ENCODE data around the gene GPRC5D.

Gene GPRC5D

GRCh38 chr12:12977231-12977630 lies 25.3 kb upstream of the GPRC5D start:
- H3K27me3 ChIP-seq (ENCODE audit: control insufficient read depth, insufficient read depth, low read length): no peaks in the 10 kb centered on the region
- no peak overlapping the region for H3K4me3 ChIP-seq (ENCODE audit: low read depth, low read length)
- no peak overlapping the region for H3K9ac ChIP-seq (ENCODE audit: low read depth, low read length)
- H3K9me3 ChIP-seq (ENCODE audit: control insufficient read depth, insufficient read depth, low read length): no peaks in the 10 kb centered on the region
- peaks cover 7% of the 10 kb centered on the region for H3K36me3 ChIP-seq (ENCODE audit: control insufficient read depth, insufficient read depth, low read length)
- H3K4me1 ChIP-seq (ENCODE audit: control insufficient read depth, insufficient read depth, low read length): no peaks in the 10 kb centered on the region

- peaks cover 7% of the 10 kb centered on the region for H3K36me3 ChIP-seq (ENCODE audit: control insufficient read depth, insufficient read depth, low read length)
- no peaks in the 10 kb centered on the region for H3K27me3 ChIP-seq (ENCODE audit: control insufficient read depth, insufficient read depth, low read length)
- no peaks in the 10 kb centered on the region for H3K4me1 ChIP-seq (ENCODE audit: control insufficient read depth, insufficient read depth, low read length)
- no peak overlapping the region for H3K9ac ChIP-seq (ENCODE audit: low read depth, low read length)
- no peaks in the 10 kb centered on the region for H3K9me3 ChIP-seq (ENCODE audit: control insufficient read depth, insufficient read depth, low read length)
- H3K4me3 ChIP-seq (ENCODE audit: low read depth, low read length): no peak overlapping the region
Observed at GRCh38 chr12:12976366-12976765, 24.4 kb upstream of the GPRC5D start.

- H3K4me1 ChIP-seq (ENCODE audit: control insufficient read depth, insufficient read depth, low read length): no peaks in the 10 kb centered on the region
- H3K27me3 ChIP-seq (ENCODE audit: control insufficient read depth, insufficient read depth, low read length): no peaks in the 10 kb centered on the region
- H3K36me3 ChIP-seq (ENCODE audit: control insufficient read depth, insufficient read depth, low read length): peaks cover 7% of the 10 kb centered on the region
- no peaks in the 10 kb centered on the region for H3K9me3 ChIP-seq (ENCODE audit: control insufficient read depth, insufficient read depth, low read length)
- no peak overlapping the region for H3K9ac ChIP-seq (ENCODE audit: low read depth, low read length)
- no peak overlapping the region for H3K4me3 ChIP-seq (ENCODE audit: low read depth, low read length)
Observed at GRCh38 chr12:12975322-12976077, 23.5 kb upstream of the GPRC5D start.

DNA sequence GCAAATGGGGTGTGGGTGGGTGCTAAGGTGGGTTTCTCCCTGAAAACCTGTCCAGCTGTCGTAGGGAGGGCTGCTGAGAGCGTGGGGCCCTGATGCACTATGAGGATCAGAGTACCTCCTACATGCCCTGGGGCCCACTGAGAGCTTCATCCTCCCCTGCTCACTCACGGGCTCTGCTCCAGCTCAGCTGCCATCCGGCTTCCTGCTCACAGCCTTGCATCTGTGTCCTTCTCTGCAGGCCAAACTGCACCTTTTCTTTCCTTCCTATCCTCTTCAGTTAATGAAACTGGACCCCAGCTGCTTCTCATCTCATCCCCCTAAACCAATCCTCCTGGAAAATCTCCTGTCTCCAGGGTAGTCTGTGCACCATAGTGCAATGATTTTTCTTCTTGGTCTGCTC lies 22.2 kb upstream of the GPRC5D start:
- Histone ChIP-seq H3K9me3 (ENCODE audit: control insufficient read depth, insufficient read depth, low read length) (no peaks in the 10 kb centered on the region), H3K4me3 (ENCODE audit: low read depth, low read length) (no peak overlapping the region), H3K36me3 (ENCODE audit: control insufficient read depth, insufficient read depth, low read length) (peaks cover 5% of the 10 kb centered on the region), H3K4me1 (ENCODE audit: control insufficient read depth, insufficient read depth, low read length) (no peaks in the 10 kb centered on the region), H3K9ac (ENCODE audit: low read depth, low read length) (no peak overlapping the region), H3K27me3 (ENCODE audit: control insufficient read depth, insufficient read depth, low read length) (no peaks in the 10 kb centered on the region)

- Histone ChIP-seq H3K9me3 (ENCODE audit: control insufficient read depth, insufficient read depth, low read length) (no peaks in the 10 kb centered on the region), H3K9ac (ENCODE audit: low read depth, low read length) (no peak overlapping the region), H3K27me3 (ENCODE audit: control insufficient read depth, insufficient read depth, low read length) (no peaks in the 10 kb centered on the region), H3K4me1 (ENCODE audit: control insufficient read depth, insufficient read depth, low read length) (no peaks in the 10 kb centered on the region), H3K4me3 (ENCODE audit: low read depth, low read length) (no peak overlapping the region), H3K36me3 (ENCODE audit: control insufficient read depth, insufficient read depth, low read length) (peaks cover 2% of the 10 kb centered on the region)
Observed at GRCh38 chr12:12973019-12973418, 21.0 kb upstream of the GPRC5D start.

DNA sequence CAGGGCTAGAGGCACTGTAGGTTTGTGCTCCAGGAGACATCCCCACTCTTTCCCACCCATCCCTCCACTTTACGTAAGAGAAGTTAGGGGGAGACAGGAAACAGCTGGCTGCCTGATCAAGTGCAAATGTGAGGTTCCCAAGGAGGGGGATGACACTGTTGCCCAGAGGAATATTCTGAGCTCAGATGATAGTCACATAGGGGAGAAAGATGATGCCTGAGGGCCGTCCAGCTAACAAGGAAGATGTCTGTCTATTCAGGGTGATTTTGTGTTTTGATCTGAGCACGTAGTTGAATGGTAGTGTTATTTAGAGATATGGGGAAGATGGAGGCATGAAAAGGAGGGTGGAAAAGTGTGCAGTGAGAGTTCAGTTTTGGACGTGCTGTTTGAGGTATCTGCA lies 13.9 kb upstream of the GPRC5D start:
- Histone ChIP-seq H3K36me3 (ENCODE audit: control insufficient read depth, insufficient read depth, low read length) (no peaks in the 10 kb centered on the region), H3K9ac (ENCODE audit: low read depth, low read length) (no peak overlapping the region), H3K4me1 (ENCODE audit: control insufficient read depth, insufficient read depth, low read length) (no peaks in the 10 kb centered on the region), H3K4me3 (ENCODE audit: low read depth, low read length) (no peak overlapping the region), H3K27me3 (ENCODE audit: control insufficient read depth, insufficient read depth, low read length) (no peaks in the 10 kb centered on the region), H3K9me3 (ENCODE audit: control insufficient read depth, insufficient read depth, low read length) (no peaks in the 10 kb centered on the region)

GRCh38 chr12:12964255-12964654 lies 12.3 kb upstream of the GPRC5D start:
- no peak overlapping the region for H3K9ac ChIP-seq (ENCODE audit: low read depth, low read length)
- no peaks in the 10 kb centered on the region for H3K27me3 ChIP-seq (ENCODE audit: control insufficient read depth, insufficient read depth, low read length)
- no peaks in the 10 kb centered on the region for H3K4me1 ChIP-seq (ENCODE audit: control insufficient read depth, insufficient read depth, low read length)
- H3K9me3 ChIP-seq (ENCODE audit: control insufficient read depth, insufficient read depth, low read length): no peaks in the 10 kb centered on the region
- no peaks in the 10 kb centered on the region for H3K36me3 ChIP-seq (ENCODE audit: control insufficient read depth, insufficient read depth, low read length)
- no peak overlapping the region for H3K4me3 ChIP-seq (ENCODE audit: low read depth, low read length)

DNA sequence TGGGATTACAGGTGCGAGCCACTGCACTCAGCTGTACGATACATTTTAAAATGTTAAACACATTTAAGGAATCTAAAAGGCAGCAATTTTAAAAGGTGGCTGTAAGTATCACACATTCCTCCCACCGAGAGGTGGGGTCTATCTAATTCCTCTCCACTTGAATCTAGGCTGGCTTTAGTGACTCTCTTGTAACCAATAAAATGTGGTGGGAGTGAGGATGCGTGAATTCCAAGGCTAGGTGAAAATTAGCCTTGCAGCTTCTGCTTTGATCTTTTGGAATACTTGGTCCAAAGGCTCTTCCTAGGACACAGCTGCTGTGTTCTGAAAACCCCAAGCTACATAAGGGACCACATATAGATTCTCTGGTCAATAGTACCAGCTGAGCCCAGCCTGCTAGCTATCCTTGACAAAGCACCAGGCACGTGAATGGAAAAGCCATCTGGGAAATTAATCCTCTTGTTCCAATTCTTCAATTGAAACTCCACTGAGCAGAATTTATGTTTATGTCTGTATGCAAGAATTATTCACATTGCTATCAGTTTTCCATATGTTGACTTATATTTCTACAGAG lies 8.8 kb upstream of the GPRC5D start:
- Histone ChIP-seq H3K27me3 (ENCODE audit: control insufficient read depth, insufficient read depth, low read length) (no peaks in the 10 kb centered on the region), H3K9ac (ENCODE audit: low read depth, low read length) (no peak overlapping the region), H3K36me3 (ENCODE audit: control insufficient read depth, insufficient read depth, low read length) (no peaks in the 10 kb centered on the region), H3K4me3 (ENCODE audit: low read depth, low read length) (no peak overlapping the region), H3K4me1 (ENCODE audit: control insufficient read depth, insufficient read depth, low read length) (no peaks in the 10 kb centered on the region), H3K9me3 (ENCODE audit: control insufficient read depth, insufficient read depth, low read length) (no peaks in the 10 kb centered on the region)

- no peaks in the 10 kb centered on the region for H3K4me1 ChIP-seq (ENCODE audit: control insufficient read depth, insufficient read depth, low read length)
- no peaks in the 10 kb centered on the region for H3K27me3 ChIP-seq (ENCODE audit: control insufficient read depth, insufficient read depth, low read length)
- no peak overlapping the region for H3K4me3 ChIP-seq (ENCODE audit: low read depth, low read length)
- no peak overlapping the region for H3K9ac ChIP-seq (ENCODE audit: low read depth, low read length)
- H3K9me3 ChIP-seq (ENCODE audit: control insufficient read depth, insufficient read depth, low read length): no peaks in the 10 kb centered on the region
- H3K36me3 ChIP-seq (ENCODE audit: control insufficient read depth, insufficient read depth, low read length): no peaks in the 10 kb centered on the region
Observed at GRCh38 chr12:12958886-12959285, 6.9 kb upstream of the GPRC5D start.

DNA sequence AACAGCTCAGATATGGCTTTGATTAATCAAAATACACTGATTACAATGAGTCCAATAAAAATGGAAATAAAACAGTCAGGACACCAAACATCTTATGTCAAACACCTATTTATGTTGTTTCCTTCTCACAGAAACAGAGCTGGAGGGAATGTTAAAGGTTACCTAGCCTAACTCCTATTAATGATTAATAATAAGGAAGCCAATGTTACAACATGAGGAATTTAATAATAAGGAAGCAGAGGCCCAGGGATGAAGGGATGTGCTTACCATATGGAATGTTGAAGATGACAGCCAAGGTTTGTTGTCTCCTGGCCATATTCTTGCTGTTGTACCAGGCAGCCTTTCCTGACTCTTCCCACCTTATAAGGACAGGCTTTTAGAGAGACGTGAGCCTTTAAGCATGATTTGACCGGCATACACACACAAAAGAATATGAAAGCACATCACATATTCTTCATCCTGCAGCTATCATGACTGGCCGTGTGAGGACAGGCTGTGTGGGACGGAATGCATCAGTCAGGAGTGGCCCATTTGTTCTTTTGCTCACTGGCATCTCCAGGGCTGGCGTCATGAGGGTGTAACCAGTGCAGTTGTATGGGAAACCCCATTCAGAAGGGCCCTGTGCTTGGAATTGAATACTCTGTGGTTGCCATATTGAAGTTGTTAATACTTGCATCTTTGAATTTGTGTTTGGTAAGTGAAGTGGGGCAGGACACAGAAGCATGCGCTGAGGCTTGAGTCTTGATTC lies 3.1 kb upstream of the GPRC5D start:
- Histone ChIP-seq H3K9me3 (ENCODE audit: control insufficient read depth, insufficient read depth, low read length) (no peaks in the 10 kb centered on the region), H3K27me3 (ENCODE audit: control insufficient read depth, insufficient read depth, low read length) (no peaks in the 10 kb centered on the region), H3K4me1 (ENCODE audit: control insufficient read depth, insufficient read depth, low read length) (no peaks in the 10 kb centered on the region), H3K9ac (ENCODE audit: low read depth, low read length) (no peak overlapping the region), H3K4me3 (ENCODE audit: low read depth, low read length) (no peak overlapping the region), H3K36me3 (ENCODE audit: control insufficient read depth, insufficient read depth, low read length) (no peaks in the 10 kb centered on the region)

GRCh38 chr12:12954356-12954755 lies 2.4 kb upstream of the GPRC5D start:
- H3K9ac ChIP-seq (ENCODE audit: low read depth, low read length): no peak overlapping the region
- H3K36me3 ChIP-seq (ENCODE audit: control insufficient read depth, insufficient read depth, low read length): no peaks in the 10 kb centered on the region
- no peaks in the 10 kb centered on the region for H3K4me1 ChIP-seq (ENCODE audit: control insufficient read depth, insufficient read depth, low read length)
- no peaks in the 10 kb centered on the region for H3K27me3 ChIP-seq (ENCODE audit: control insufficient read depth, insufficient read depth, low read length)
- no peak overlapping the region for H3K4me3 ChIP-seq (ENCODE audit: low read depth, low read length)
- H3K9me3 ChIP-seq (ENCODE audit: control insufficient read depth, insufficient read depth, low read length): no peaks in the 10 kb centered on the region

DNA sequence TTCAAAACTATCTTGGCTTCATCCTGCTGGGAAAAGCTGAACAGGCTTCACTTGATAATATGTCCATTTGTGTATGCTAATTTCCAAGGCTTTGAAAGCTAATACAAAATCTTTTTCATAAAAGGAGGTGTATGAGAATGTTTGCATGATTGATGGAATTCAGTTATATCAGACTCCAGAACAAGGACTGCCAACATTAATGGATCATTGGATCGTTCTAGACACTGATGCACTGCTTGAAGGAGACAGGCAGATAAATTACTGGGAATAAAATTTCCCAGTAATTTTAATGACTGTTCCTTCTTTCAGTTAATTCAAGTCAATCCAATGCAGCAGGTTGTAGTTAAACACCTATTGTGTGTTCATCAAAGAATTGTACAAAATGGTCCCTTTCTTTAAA lies 466 bp downstream of the GPRC5D start:
- H3K36me3 ChIP-seq (ENCODE audit: control insufficient read depth, insufficient read depth, low read length): no peaks in the 10 kb centered on the region
- H3K9ac ChIP-seq (ENCODE audit: low read depth, low read length): no peak overlapping the region
- H3K4me3 ChIP-seq (ENCODE audit: low read depth, low read length): no peak overlapping the region
- H3K9me3 ChIP-seq (ENCODE audit: control insufficient read depth, insufficient read depth, low read length): no peaks in the 10 kb centered on the region
- no peaks in the 10 kb centered on the region for H3K27me3 ChIP-seq (ENCODE audit: control insufficient read depth, insufficient read depth, low read length)
- no peaks in the 10 kb centered on the region for H3K4me1 ChIP-seq (ENCODE audit: control insufficient read depth, insufficient read depth, low read length)

Measured in iPS-15b (cell line).